HS-5 (cell line): ENCODE measurements around the gene GOSR1.
"Not testable (repeated sequence)": the region's sequence is repeated elsewhere in the genome, so short reads cannot be mapped to it uniquely, and the experiment has no call there.

Experiments used
- DNase-seq: peaks from one replicate; pipeline ENCODE4 v3.0.0-alpha.2; 2012; ENCODE audit warnings: low read depth

GOSR1 gene

GRCh38 chr17:30561766-30562165 lies 84.6 kb downstream of the GOSR1 start:
- not testable (repeated sequence) for DNase-seq

DNA sequence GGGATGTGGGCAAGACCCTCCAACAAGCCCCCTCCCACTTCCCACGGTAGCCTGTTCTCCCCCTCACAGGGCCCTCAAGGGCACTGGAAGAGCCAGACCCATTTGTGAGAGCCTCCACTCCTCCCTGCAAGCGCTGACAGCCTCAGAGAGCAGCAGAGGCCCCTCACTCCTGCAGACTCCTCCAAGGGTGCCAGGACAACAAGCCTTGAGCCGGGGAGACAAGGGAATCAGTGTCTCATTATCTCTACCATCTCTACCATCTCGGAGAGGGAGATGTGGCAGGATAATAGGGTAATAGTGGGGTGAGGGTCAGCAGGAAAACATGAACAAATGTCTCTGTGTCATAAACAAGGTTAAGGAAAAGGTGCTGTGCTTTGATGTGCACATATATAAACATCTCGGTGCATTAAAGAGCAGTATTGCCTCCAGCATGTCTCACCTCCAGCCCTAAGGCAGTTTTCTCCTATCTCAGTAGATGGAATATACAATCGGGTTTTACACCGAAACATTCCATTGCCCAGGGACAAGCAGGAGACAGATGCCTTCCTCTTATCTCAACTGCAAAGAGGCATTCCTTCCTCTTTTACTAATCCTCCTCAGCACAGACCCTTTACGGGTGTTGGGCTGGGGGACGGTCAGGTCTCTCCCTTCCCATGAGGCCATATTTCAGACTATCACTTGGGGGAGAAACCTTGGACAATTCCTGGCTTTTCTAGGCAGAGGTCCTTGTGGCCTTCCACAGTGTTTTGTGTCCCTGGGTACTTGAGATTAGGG lies 86.1 kb downstream of the GOSR1 start:
- DNase-seq = not testable (repeated sequence)

- DNase-seq = not testable (repeated sequence)
Observed at GRCh38 chr17:30563905-30564390, 86.7 kb downstream of the GOSR1 start.

GRCh38 chr17:30564422-30565072 lies 87.3 kb downstream of the GOSR1 start:
- not testable (repeated sequence) for DNase-seq

GRCh38 chr17:30565073-30565935 lies 88.1 kb downstream of the GOSR1 start:
- no peak for DNase-seq

DNA sequence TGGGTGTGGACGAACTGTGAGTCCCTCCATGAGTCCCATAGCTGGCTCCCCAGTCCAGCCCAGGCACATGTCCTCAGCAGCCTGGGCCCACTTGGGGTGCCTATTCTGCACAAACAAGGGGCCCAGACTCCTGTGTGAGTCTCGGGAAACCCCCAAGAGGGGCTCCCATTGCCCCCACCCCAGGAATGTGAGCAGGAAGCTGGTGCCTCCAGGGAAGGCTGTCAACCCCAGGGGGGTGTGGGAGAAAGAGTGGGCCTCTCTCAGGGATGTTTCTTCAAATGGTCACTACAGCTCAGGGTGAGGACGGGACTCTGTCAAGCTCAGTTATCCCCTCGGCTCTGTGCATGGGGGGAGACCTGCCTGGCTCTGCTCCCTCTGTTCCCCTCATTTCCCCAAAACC lies 88.9 kb downstream of the GOSR1 start:
- not testable (repeated sequence) for DNase-seq

DNA sequence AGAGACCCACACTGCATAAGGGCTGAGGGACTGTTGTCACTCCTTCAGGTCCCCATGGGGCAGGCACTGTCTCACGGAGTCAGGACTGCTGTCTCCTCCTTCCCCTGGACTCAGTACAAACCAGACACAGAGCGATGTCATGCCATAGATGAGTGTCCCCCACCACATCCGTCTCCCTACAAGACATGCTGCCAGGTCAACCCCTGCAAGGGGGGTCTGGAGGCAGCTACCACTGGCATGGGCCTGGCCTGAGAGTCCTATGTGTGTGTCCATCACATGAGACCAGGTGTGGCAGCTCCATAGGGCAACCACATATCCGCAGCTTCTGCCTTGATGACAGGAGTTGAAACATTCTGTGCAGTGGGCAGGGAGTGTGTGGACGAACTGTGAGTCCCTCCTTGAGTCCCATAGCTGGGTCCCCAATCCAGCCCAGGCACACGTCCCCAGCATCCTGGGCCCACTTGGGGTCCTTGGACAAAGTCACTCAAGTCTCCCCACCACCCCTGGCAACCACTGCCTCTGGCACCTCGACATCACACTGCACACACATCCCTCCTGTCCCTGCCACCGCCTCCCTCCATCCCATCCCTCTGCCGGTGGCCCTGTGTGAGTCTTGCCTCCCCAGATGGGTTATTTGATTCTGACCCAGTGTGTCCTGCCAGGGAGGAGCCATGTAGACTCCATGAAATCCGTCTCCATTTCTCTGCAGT lies 89.5 kb downstream of the GOSR1 start:
- DNase-seq = not testable (repeated sequence)

DNA sequence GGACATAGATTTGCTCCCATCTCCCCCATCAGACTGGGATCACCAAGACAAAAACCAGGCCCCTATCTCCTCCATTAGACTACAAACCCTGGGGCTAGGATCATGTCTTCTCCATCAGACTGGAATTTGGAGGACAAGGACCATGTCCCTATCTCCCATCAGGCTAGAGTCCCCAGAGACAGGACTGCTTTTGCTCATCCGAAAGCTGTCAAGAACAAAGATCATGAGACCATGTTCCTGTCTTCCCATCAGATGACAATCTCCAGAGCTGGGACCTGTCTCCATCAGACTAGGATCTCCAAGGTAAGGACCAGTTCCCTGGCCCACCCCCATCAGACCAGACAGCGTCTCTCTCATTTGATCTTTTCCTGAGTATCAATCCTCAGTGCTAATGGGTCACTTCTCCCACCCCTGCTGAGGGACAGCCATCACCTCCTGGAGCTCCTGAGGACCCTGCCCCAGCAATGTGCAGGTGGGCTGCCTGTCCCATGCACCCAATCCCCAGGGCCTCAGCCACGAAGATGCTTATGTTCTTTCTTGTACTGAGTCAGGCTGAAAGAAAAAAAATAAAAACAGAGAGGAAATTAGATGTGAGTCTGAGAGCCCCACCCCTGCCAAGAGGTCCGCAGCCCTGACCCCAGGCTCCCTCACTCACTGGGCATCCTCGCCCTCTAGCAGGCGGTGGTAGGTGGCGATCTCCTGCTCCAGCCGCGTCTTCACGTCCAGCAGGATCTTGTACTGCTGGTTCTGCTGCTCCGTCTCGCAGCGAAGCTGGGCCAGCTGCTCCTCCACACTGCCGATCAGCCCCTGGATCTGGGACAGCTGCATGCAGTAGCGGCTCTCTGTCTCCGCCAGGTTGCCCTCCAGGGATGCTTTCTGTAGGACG lies 90.3 kb downstream of the GOSR1 start:
- DNase-seq = no peak

GRCh38 chr17:30568117-30568430 lies 90.9 kb downstream of the GOSR1 start:
- no peak for DNase-seq

DNA sequence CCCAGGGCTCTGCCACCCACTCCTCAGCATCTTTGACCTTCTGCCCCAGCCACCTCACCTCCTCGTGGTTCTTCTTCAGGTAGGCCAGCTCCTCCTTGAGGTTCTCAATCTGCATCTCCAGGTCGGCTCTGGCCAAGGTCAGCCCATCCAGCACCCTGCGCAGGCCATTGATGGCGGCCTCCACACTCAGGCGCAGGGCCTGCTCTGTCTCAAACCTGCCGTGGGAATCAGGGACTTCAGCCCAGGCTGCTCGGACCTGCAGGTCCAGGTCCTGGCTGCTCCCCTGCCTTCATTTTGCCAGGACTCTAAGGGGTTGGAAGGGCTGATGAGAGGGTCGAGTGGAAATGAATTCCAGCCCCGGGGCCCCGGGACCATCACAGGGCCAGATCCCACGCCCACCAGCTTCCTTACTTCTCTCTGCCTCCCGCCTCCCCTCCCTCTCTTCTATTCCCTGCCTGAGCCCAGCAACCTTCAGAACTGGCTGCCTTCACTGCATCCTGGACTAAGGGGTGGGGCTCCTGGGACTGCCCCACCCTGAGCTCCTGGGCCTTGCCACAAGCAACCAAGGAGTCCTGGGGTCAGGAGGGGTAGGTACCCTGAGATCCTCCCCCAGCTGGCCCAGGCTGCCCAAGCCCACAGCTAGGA lies 92.4 kb downstream of the GOSR1 start:
- DNase-seq = not testable (repeated sequence)

DNA sequence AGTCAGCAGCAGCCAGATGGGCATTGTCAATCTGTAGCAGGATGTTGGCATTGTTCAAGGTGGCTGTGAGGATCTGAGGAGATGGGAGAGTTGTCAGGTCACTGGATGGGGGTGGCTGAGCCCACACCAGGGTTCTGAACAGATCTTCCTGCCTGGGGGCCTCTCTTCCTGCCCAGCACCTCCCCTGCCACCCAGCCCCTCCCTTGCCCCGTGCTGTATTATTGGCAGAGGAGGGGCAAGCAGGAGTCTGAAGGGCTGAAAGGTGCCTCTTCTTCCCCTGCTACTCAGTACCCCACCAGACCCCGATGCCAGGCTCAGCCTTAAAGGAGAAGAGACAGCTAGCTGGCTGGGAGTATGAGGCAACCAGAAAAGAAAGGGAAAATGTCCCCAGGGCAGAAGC lies 93.0 kb downstream of the GOSR1 start:
- no peak for DNase-seq

DNA sequence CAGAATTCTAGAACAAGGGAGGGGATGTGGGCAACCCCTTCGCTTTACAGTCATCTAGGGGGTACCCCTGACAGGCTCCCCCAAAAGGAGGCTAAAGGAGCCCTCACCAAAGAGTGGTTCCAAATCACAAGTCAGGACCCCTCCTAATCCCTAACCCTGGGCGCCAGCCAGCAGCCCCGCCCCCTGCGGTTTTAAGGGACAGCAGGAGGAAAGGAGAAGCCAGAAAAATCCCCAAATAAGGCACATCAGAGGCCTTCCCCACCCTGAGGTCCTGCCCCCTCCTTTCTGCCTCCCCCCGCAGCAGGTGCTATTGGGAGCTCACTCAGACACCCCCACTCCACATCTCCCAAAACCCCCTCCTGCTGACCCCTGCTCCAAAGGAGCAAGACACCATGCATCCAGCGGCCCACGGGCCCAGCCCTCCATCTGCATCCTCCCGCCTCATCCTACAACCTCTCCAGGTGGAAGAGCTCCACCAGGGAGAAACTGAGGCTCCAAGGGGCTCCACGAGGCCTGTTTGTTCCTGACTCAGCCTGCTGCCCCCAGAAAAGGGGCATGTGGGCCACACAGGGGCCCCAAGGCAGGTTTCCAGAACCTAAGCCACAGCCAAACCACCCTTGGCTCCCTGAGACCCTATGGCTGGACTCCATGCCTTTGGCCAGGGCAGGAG lies 93.5 kb downstream of the GOSR1 start:
- DNase-seq = no peak

GRCh38 chr17:30571404-30571803 lies 94.2 kb downstream of the GOSR1 start:
- DNase-seq = not testable (repeated sequence)

DNA sequence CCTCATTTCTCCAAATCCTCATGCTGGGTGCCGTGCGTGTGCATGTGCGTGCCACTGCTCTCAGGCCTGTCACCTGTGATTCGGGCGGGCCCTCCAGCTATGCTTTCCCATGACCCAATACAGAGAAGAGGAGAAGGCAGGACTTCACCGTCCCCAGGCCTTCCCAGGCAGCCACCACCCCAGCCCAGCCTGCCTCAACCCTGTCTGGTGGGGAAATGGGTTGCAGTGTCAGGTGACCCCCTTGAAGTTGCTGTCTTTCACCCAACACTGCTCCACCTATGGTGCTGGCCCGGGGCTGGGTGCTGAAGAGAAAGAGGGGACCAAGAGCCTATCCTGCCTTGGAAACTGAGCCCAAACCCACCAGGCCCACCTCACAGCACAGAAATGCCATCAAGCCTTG lies 94.7 kb downstream of the GOSR1 start:
- no peak for DNase-seq

DNA sequence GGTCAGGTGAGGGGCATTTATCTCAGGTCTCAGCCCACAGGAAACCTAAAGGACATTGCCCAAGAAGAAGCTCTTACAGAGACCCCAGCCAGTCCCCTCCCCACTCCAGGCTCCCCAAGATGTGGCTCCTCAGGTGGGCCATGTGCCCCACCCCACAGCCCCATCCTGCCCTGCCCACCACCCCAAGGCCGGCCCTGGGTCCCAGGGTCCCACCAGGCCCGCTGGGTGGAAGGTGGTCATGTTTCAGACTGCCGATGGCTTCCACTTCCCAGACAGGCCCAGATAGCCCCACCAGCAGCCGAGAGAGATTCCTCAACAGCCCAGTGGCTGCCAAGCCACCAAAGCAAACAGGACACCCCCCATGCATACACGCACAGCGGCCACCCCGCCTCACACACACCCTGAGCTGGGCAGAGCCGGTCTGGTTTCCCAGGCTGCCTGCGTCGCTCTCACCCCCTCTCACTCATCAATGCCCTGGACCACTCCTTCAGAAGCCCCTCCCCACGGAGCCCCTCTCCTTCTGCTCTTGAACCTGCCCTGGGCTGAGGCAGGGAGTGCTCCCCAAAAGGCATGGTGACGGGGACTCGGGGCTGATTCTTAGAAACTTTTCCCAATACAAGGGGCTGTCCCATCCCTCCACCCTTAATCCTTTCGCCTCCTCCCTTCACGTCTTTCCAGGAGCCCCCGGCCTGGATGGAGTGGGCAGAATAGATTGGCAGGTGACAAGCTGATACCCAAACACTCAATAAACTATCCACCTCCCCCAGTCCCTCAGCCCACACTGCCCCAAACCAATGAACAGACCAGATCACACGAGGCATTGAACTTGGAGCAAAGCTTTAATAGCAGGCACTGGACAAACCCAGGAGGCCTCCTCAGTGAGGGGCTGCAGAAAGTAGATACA lies 95.7 kb downstream of the GOSR1 start:
- not testable (repeated sequence) for DNase-seq

DNA sequence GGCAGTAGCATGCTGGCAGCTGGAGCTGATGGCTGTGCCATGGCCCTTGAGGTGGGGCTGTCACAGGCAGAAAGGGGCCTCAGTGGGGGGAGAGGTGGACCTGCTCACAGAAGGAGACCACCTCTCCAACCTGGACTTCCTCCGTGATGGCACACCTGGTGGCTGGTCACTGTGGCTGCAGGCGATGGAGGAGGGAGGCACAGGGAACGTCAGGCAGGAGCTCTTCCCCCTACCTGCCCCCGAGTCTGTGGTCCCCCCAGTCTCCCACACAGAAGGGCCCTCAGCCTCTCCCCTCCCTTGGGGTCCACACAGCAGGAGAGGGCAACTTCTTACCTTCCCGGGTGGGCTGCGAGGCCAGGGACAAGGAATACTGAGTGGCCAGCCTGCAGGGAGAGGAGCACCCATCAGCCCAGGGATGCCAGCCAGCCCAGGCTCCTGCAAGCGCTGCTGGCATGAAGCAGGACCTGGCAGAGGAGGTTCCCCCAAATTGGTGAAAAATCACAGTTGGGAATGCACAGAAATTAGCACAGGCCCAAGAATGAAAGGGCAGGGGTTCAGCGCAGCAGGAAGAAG lies 96.5 kb downstream of the GOSR1 start:
- no peak for DNase-seq

DNA sequence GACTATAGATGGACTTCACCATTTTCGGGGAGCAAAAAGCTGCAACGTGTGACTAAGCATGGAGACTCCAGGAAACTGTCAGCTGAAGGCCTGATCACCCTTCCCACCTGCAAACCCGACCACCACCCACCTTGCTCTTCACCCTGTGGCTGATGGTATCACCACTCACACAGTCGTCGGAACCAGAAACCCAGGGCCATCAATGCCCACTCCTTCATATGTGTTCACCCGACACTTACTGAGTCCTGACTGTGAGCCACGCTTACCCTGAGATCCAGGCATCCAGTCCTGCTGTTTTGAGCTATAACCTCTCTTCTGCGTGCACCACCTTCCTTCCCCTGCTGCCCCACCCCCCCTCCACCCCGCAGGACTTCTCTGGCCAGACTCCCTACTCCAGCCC lies 97.1 kb downstream of the GOSR1 start:
- not testable (repeated sequence) for DNase-seq

DNA sequence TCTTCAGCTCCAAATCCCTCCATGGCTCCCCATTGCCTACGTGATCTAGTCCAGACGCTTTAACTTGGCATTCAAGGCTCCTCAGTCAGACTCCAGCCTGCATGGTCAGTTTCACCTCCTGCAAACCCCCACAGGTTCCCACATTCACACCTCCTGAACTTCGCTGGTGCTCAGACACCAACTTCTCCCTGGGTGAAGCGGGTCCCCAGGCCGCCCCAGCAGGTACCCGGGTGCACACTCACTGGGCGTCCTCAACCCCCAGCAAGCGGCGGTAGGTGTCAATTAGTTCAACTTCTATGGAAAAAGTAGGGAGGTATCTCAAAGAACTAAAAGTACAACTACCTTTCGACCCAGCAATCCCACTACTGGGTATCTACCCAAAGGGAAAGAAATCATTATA lies 97.6 kb downstream of the GOSR1 start:
- not testable (repeated sequence) for DNase-seq
